ENCODE results near the gene SLC27A5.

DNA sequence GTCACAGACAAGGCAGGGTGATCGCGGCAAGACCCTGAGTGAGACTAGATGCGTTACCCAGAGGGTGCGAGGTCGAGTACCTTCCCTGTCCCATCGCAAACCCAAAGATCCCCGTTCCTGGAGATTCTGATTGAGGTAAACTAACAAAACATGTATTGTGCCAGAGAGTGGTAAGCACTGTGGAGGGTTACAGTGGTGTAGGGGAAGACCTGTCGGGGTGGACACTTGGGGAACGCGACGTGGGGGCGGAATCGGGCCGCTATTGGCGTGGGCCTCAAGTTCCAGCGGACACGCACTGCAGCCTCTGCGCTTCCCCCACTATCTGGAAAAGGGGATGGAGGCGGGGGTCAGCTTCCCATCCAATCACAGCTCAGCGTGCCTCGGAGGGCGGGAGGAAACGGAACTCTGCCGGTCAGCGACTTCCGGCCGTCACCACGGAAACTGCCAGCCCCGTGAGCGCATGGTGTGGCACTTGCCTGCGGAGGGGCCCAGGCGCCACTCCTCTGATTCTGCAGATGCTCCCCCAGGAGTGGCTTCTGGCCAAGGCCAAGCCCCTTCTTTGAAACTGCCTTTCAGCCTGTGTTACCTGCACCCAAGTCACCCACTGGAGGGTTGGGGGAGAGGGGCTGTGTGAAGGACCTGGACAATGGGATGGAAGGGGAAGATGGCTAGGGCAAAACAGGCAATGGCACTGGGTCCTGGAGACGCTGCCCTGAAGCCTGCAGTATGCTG is 47.6 kb upstream of the SLC27A5 start:
- TF ChIP-seq, protein P1, sequence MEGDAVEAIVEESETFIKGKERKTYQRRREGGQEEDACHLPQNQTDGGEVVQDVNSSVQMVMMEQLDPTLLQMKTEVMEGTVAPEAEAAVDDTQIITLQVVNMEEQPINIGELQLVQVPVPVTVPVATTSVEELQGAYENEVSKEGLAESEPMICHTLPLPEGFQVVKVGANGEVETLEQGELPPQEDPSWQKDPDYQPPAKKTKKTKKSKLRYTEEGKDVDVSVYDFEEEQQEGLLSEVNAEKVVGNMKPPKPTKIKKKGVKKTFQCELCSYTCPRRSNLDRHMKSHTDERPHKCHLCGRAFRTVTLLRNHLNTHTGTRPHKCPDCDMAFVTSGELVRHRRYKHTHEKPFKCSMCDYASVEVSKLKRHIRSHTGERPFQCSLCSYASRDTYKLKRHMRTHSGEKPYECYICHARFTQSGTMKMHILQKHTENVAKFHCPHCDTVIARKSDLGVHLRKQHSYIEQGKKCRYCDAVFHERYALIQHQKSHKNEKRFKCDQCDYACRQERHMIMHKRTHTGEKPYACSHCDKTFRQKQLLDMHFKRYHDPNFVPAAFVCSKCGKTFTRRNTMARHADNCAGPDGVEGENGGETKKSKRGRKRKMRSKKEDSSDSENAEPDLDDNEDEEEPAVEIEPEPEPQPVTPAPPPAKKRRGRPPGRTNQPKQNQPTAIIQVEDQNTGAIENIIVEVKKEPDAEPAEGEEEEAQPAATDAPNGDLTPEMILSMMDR (IDR thresholded peaks at IDR 0.05) = no peak
- TF ChIP-seq POLR2A (IDR thresholded peaks at IDR 0.05) = peak in 1 of 2 donors; percentile 41

Data from heart left ventricle (tissue), 13 donors.